Upper lobe of right lung (tissue), 1 donor: ENCODE data around the gene FAM217B. TPM values are rescaled to one million over a fixed set of nuclear protein-coding genes. Genes with fewer than 3 reads are reported as not detected.

Experiments used
- ATAC-seq: fragments of 200-7000 bp; cut with Tn5 transposase; one replicate; pipeline ENCODE4 v1.9.1; 2020; ENCODE audit warnings: mild to moderate bottlenecking, moderate library complexity
- DNase-seq: peaks from one replicate; pipeline ENCODE4 v3.0.0-alpha.2; 2020
- H3K27ac ChIP-seq: fragments of 200-600 bp; one replicate; pipeline ENCODE4 v1.8.0; 2022
- H3K27me3 ChIP-seq: fragments of 200-600 bp; one replicate; pipeline ENCODE4 v1.8.0; 2022; ENCODE audit warnings: mild to moderate bottlenecking
- H3K36me3 ChIP-seq: fragments of 200-600 bp; one replicate; pipeline ENCODE4 v1.8.0; 2022
- H3K4me1 ChIP-seq: fragments of 200-600 bp; one replicate; pipeline ENCODE4 v1.8.0; 2022
- H3K4me3 ChIP-seq: fragments of 200-600 bp; one replicate; pipeline ENCODE4 v1.8.0; 2022; ENCODE audit warnings: mild to moderate bottlenecking
- H3K9me3 ChIP-seq: fragments of 200-600 bp; one replicate; pipeline ENCODE4 v1.8.0; 2022
- intact Hi-C: fragments of 100-400 bp; cut with DNase I; formaldehyde crosslinking; loops from one replicate; pipeline ENCODE4 v1.11.0; 2022
- total RNA-seq: library from RNA; stranded (reverse); fragmentation: NEBNext Ultra II Directional; extraction: Animal tissue kit (Norgen Biotek cat#: 25700); gene quantifications from one replicate; pipeline ENCODE4 v1.2.1, GENCODE V29; 2021
- TF ChIP-seq, protein P1 (sequence below): fragments of 200-600 bp; IDR thresholded peaks from one replicate; pipeline ENCODE4 v1.8.0; 2022; ENCODE audit warnings: antibody characterized with exemption
- donor health status: DM: no; HTN: yes; CAD: no; lungs with severe emphysema.

The FAM217B gene
- total RNA-seq, 1 donor from 2014 or later = 24.3 TPM

DNA sequence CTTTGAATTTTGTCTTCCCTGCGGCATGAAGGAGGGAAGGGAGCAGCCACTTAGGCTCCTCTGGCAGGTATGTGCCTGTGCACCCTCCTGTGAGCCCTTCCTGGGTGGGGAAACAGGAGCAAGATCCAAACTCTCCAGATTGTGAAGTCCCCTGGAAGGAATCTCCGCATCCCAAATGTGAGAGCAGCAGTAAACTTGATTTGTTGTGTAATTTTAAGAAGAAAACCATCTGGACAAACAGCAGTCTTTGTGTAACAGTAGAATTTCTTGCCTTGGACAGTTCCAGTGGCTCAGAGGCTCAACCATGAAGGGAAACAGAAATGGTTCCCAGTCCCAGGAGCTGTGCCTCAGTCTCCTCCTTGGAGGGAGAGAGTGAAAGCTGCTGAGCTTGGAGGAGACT is 57.7 kb downstream of the FAM217B start:
- ATAC-seq (no peak), DNase-seq (no peak)
- Histone ChIP-seq H3K27me3 (no peaks in the 10 kb centered on the region), H3K9me3 (no peaks in the 10 kb centered on the region), H3K4me1 (no peaks in the 10 kb centered on the region), H3K4me3 (no peak overlapping the region), H3K27ac (no peak overlapping the region), H3K36me3 (no peaks in the 10 kb centered on the region)
- TF ChIP-seq, protein P1, sequence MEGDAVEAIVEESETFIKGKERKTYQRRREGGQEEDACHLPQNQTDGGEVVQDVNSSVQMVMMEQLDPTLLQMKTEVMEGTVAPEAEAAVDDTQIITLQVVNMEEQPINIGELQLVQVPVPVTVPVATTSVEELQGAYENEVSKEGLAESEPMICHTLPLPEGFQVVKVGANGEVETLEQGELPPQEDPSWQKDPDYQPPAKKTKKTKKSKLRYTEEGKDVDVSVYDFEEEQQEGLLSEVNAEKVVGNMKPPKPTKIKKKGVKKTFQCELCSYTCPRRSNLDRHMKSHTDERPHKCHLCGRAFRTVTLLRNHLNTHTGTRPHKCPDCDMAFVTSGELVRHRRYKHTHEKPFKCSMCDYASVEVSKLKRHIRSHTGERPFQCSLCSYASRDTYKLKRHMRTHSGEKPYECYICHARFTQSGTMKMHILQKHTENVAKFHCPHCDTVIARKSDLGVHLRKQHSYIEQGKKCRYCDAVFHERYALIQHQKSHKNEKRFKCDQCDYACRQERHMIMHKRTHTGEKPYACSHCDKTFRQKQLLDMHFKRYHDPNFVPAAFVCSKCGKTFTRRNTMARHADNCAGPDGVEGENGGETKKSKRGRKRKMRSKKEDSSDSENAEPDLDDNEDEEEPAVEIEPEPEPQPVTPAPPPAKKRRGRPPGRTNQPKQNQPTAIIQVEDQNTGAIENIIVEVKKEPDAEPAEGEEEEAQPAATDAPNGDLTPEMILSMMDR = no peak
- intact Hi-C loops = no loop called here

Other genes with a start within 250 kb of the FAM217B start
- 1.9 TPM for gene SYCP2, start 6.8 kb upstream of the FAM217B start, total RNA-seq
- gene PPP1R3D, start 84 bp upstream of the FAM217B start, total RNA-seq = 11.2 TPM
- gene CDH26, start 18.0 kb downstream of the FAM217B start, total RNA-seq = 8.8 TPM